Stimulated activated CD8-positive, alpha-beta memory T cell treated with anti-CD3 and anti-CD28 coated beads, Interleukin-2, amount 100 ng/mL, for 1 hour (primary cell): ENCODE data around the gene TKTL1.
A peak's percentile ranks its signal among the peaks of the same experiment; 100 is the strongest.

ENCODE experiments used
- DNase-seq, 2 donors: peaks; one replicate each; pipeline ENCODE4 v3.0.0-alpha.2; 2020; ENCODE audit warnings: low read depth in 2 of 2

TKTL1 gene

GRCh38 chrX:154378059-154378798 is 82.6 kb downstream of the TKTL1 start:
- DNase-seq, result no peak

GRCh38 chrX:154378799-154379568 is 83.4 kb downstream of the TKTL1 start, which contains the start of gene EMD:
Gene EMD, plus strand, starts transcription at chrX:154379295. Its CDS starts 190 bp downstream, at chrX:154379485.
- DNase-seq, result peak; percentile 87 to 91

- DNase-seq, result no peak
These were observed 84.0 kb downstream of the TKTL1 start for GRCh38 chrX:154379569-154379951.
